ENCODE results near the gene DNAH2.
A peak's percentile ranks its signal among the peaks of the same experiment; 100 is the strongest.

The DNAH2 gene

GRCh38 chr17:7716901-7717755 lies at the start of gene DNAH2:
DNAH2 (plus strand) TSS chr17:7717744; CDS start chr17:7719735, 1,991 bp downstream.
- Histone ChIP-seq H3K4me1 (ENCODE audit: insufficient read depth, insufficient read length) (peaks cover 22% of the 10 kb centered on the region), H3K9me3 (ENCODE audit: insufficient read depth, low read length) (no peaks in the 10 kb centered on the region), H3K4me3 (ENCODE audit: insufficient read length, low read depth) (peak within 1 kb of the TSS; percentile 70), H3K36me3 (ENCODE audit: insufficient read depth, insufficient read length, low read length) (no peaks in the 10 kb centered on the region), H3K9ac (ENCODE audit: insufficient read length, low read depth) (peak within 1 kb of the TSS; percentile 50), H3K27me3 (ENCODE audit: insufficient read depth, insufficient read length) (peaks cover 11% of the 10 kb centered on the region)
- peak; percentile 83 for DNase-seq (ENCODE audit: low read depth, low spot score)
- TF ChIP-seq ZNF274 (IDR thresholded peaks at IDR 0.05; ENCODE audit: low read depth, low read length) (no peak), YY1 (IDR thresholded peaks at IDR 0.05; ENCODE audit: insufficient read depth, insufficient read length) (no peak), SUZ12 (IDR thresholded peaks at IDR 0.05; ENCODE audit: extremely low read depth, insufficient read depth, insufficient read length) (no peak)

- no peak overlapping the region for H3K9ac ChIP-seq (ENCODE audit: insufficient read length, low read depth)
- H3K4me3 ChIP-seq (ENCODE audit: insufficient read length, low read depth), result no peak overlapping the region
- no peak for DNase-seq (ENCODE audit: low read depth, low spot score)
- H3K27me3 ChIP-seq (ENCODE audit: insufficient read depth, insufficient read length), result no peaks in the 10 kb centered on the region
- no peak for TF ChIP-seq SUZ12 (IDR thresholded peaks at IDR 0.05; ENCODE audit: extremely low read depth, insufficient read depth, insufficient read length)
- no peak for TF ChIP-seq YY1 (IDR thresholded peaks at IDR 0.05; ENCODE audit: insufficient read depth, insufficient read length)
- no peak for TF ChIP-seq ZNF274 (IDR thresholded peaks at IDR 0.05; ENCODE audit: low read depth, low read length)
- no peaks in the 10 kb centered on the region for H3K4me1 ChIP-seq (ENCODE audit: insufficient read depth, insufficient read length)
- peaks cover 53% of the 10 kb centered on the region for H3K36me3 ChIP-seq (ENCODE audit: insufficient read depth, insufficient read length, low read length)
- H3K9me3 ChIP-seq (ENCODE audit: insufficient read depth, low read length), result peaks cover 5% of the 10 kb centered on the region; the same call in 1 of the 2 replicates
Measured at GRCh38 chr17:7668482-7668881, 49.1 kb upstream of the DNAH2 start.

GRCh38 chr17:7673239-7673638 lies 44.3 kb upstream of the DNAH2 start:
- H3K4me3 ChIP-seq (ENCODE audit: insufficient read length, low read depth), result no peak overlapping the region
- DNase-seq (ENCODE audit: low read depth, low spot score), result no peak
- H3K27me3 ChIP-seq (ENCODE audit: insufficient read depth, insufficient read length), result no peaks in the 10 kb centered on the region
- H3K9ac ChIP-seq (ENCODE audit: insufficient read length, low read depth), result no peak overlapping the region
- no peaks in the 10 kb centered on the region for H3K4me1 ChIP-seq (ENCODE audit: insufficient read depth, insufficient read length)
- TF ChIP-seq ZNF274 (IDR thresholded peaks at IDR 0.05; ENCODE audit: low read depth, low read length) (no peak), YY1 (IDR thresholded peaks at IDR 0.05; ENCODE audit: insufficient read depth, insufficient read length) (no peak), SUZ12 (IDR thresholded peaks at IDR 0.05; ENCODE audit: extremely low read depth, insufficient read depth, insufficient read length) (no peak)
- peaks cover 64% of the 10 kb centered on the region for H3K36me3 ChIP-seq (ENCODE audit: insufficient read depth, insufficient read length, low read length)
- peaks cover 18% of the 10 kb centered on the region; the same call in 1 of the 2 replicates for H3K9me3 ChIP-seq (ENCODE audit: insufficient read depth, low read length)

GRCh38 chr17:7674934-7675333 lies 42.6 kb upstream of the DNAH2 start:
- Histone ChIP-seq H3K9me3 (ENCODE audit: insufficient read depth, low read length) (peaks cover 18% of the 10 kb centered on the region; the same call in 1 of the 2 replicates), H3K4me1 (ENCODE audit: insufficient read depth, insufficient read length) (no peaks in the 10 kb centered on the region), H3K36me3 (ENCODE audit: insufficient read depth, insufficient read length, low read length) (peaks cover 49% of the 10 kb centered on the region), H3K27me3 (ENCODE audit: insufficient read depth, insufficient read length) (no peaks in the 10 kb centered on the region), H3K4me3 (ENCODE audit: insufficient read length, low read depth) (no peak overlapping the region), H3K9ac (ENCODE audit: insufficient read length, low read depth) (no peak overlapping the region)
- TF ChIP-seq YY1 (IDR thresholded peaks at IDR 0.05; ENCODE audit: insufficient read depth, insufficient read length), result no peak
- TF ChIP-seq ZNF274 (IDR thresholded peaks at IDR 0.05; ENCODE audit: low read depth, low read length), result no peak
- TF ChIP-seq SUZ12 (IDR thresholded peaks at IDR 0.05; ENCODE audit: extremely low read depth, insufficient read depth, insufficient read length), result no peak
- DNase-seq (ENCODE audit: low read depth, low spot score), result no peak

GRCh38 chr17:7676533-7676932 lies 41.0 kb upstream of the DNAH2 start:
- Histone ChIP-seq H3K36me3 (ENCODE audit: insufficient read depth, insufficient read length, low read length) (peaks cover 43% of the 10 kb centered on the region), H3K9me3 (ENCODE audit: insufficient read depth, low read length) (peaks cover 18% of the 10 kb centered on the region; the same call in 1 of the 2 replicates), H3K27me3 (ENCODE audit: insufficient read depth, insufficient read length) (no peaks in the 10 kb centered on the region), H3K4me3 (ENCODE audit: insufficient read length, low read depth) (no peak overlapping the region), H3K4me1 (ENCODE audit: insufficient read depth, insufficient read length) (no peaks in the 10 kb centered on the region), H3K9ac (ENCODE audit: insufficient read length, low read depth) (peak overlapping the region; percentile 42)
- peak; percentile 55 for DNase-seq (ENCODE audit: low read depth, low spot score)
- TF ChIP-seq YY1 (IDR thresholded peaks at IDR 0.05; ENCODE audit: insufficient read depth, insufficient read length) (no peak), ZNF274 (IDR thresholded peaks at IDR 0.05; ENCODE audit: low read depth, low read length) (no peak), SUZ12 (IDR thresholded peaks at IDR 0.05; ENCODE audit: extremely low read depth, insufficient read depth, insufficient read length) (no peak)

- Histone ChIP-seq H3K9me3 (ENCODE audit: insufficient read depth, low read length) (peaks cover 18% of the 10 kb centered on the region; the same call in 1 of the 2 replicates), H3K4me1 (ENCODE audit: insufficient read depth, insufficient read length) (no peaks in the 10 kb centered on the region), H3K9ac (ENCODE audit: insufficient read length, low read depth) (no peak overlapping the region), H3K36me3 (ENCODE audit: insufficient read depth, insufficient read length, low read length) (peaks cover 38% of the 10 kb centered on the region), H3K4me3 (ENCODE audit: insufficient read length, low read depth) (no peak overlapping the region), H3K27me3 (ENCODE audit: insufficient read depth, insufficient read length) (no peaks in the 10 kb centered on the region)
- DNase-seq (ENCODE audit: low read depth, low spot score), result peak; percentile 52
- no peak for TF ChIP-seq ZNF274 (IDR thresholded peaks at IDR 0.05; ENCODE audit: low read depth, low read length)
- TF ChIP-seq SUZ12 (IDR thresholded peaks at IDR 0.05; ENCODE audit: extremely low read depth, insufficient read depth, insufficient read length), result no peak
- TF ChIP-seq YY1 (IDR thresholded peaks at IDR 0.05; ENCODE audit: insufficient read depth, insufficient read length), result no peak
Measured at GRCh38 chr17:7677388-7678067, 40.0 kb upstream of the DNAH2 start.

Measured in NT2/D1 (cell line).